GM12873 (cell line): ENCODE data around the gene MGST3.

ENCODE experiments used
- TF ChIP-seq, protein P1 (sequence below): IDR thresholded peaks from 2 replicates; pipeline ENCODE4 v1.5.1; 2012; ENCODE audit warnings: low read depth, mild to moderate bottlenecking, moderate library complexity, low read length, control low read depth; ENCODE audit not compliant: insufficient read depth; ENCODE audit errors: missing control alignments

MGST3 gene

DNA sequence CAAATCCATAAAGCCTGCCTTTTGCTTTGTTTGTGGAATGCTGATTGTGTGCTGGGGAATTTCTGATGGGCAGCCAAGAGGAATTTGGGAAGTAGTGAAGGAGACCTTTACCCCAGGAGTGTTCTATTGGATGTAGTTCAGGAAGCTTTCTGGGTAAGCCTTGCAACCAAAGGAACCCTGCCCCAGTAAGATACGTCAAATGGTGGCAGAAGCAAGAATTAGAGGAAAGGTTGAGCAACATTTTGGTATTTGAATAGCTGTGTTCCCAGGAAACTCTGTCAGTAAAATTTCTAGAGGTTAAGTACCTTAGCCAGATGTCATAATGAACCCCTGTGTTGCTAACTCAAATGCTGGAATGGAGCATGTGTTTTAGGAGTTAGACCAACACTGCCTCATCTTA, 6.4 kb downstream of the MGST3 start:
- TF ChIP-seq, protein P1, sequence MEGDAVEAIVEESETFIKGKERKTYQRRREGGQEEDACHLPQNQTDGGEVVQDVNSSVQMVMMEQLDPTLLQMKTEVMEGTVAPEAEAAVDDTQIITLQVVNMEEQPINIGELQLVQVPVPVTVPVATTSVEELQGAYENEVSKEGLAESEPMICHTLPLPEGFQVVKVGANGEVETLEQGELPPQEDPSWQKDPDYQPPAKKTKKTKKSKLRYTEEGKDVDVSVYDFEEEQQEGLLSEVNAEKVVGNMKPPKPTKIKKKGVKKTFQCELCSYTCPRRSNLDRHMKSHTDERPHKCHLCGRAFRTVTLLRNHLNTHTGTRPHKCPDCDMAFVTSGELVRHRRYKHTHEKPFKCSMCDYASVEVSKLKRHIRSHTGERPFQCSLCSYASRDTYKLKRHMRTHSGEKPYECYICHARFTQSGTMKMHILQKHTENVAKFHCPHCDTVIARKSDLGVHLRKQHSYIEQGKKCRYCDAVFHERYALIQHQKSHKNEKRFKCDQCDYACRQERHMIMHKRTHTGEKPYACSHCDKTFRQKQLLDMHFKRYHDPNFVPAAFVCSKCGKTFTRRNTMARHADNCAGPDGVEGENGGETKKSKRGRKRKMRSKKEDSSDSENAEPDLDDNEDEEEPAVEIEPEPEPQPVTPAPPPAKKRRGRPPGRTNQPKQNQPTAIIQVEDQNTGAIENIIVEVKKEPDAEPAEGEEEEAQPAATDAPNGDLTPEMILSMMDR = no peak

DNA sequence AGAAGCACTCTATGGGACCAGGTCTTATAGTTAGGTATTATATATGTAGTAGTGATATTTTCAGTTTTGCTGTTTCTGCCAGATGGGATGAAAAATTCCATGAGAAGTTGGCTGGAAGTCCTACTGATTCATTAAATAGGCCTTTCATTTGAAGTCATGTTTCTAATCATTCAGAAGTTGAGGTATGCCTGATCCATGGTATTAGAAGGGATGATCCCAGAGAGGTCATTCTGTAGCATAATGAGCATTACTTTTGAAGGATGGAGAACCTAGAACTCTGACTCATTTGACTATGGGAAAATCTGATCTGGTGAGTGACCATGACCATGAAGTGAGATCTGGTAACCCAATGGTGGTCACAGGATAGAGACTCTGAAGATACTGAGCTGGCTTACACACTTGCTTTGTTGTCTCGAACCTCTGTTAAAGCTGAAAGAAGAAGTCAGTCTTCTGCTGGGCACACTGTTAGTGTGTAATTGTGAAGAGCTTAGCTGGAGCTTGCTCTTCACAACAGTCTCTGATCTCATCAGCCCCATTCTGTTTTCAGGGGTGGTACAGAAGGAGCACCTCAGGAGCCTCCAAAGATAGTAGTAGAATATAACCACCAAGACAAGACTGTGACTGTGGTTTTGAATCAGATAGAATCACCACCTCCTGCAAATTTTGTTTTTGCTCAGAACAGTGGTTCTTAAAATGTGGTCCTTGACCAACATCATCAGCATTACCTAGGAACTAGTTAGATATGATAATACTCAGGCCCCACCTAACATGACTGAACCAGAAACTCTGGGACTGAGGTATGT, 9.0 kb downstream of the MGST3 start:
- TF ChIP-seq, protein P1 = no peak

DNA sequence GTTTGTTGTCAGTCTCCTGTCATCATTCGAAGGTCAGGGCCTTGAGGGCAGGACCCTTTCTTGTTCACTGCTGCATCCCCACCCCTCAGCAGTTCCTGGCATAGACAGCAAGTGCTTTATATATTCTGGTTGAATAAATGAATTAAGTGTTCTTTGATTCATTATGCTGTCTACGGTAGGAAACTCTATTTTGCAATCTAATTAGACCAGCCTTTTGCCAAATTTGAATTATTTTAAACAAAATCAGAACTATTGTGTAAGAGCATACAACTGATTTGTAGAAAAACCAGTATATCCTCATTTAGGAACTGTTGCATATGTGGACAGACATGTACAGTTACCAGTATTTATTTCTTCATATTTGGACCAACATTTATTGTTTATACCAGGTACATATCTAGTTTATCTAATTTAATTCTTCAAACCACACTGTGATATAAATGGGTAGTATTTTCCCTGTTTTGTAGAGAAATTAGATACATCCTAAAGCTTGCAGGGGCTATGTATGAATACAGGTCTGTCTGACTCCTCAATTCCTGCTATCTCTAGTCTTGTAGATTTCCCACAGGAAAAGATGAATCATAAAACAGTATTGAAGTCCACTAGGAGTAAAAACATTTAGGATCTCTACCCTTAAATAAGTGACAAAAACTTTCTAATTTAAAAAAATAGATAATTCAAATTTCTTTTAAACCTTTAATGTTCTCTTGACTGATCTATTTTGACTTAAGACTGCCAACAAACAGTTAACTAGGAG, 10.4 kb downstream of the MGST3 start:
- TF ChIP-seq, protein P1 = no peak

DNA sequence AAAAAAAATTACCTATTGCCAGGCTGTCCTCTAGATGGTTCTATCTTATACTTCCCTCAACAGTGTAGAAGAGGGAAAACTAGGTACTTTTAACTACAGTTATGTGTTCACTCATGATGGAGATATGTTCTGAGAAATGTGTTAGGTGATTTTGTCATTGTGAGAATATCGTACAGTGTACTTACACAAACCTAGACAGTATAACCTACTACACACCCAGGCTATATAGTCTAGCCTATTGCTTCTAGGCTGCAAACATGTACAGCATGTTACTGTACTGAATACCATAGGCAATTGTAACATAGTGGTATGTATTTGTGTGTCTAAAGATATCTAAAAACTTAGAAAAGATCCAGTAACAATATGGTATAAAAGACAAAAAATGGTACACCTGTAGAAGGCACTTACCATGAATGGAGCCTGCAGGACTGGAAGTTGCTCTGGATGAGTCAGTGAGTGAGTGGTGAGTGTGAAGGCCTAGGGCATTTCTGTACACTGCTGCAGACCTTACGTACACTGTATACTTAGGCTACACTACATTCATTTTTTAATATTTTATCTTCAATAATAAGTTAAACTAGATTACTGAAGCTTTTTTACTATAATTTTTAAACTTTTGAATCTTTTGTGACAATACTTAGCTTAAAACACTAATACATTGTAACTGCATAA, 13.2 kb downstream of the MGST3 start:
- TF ChIP-seq, protein P1 = no peak

DNA sequence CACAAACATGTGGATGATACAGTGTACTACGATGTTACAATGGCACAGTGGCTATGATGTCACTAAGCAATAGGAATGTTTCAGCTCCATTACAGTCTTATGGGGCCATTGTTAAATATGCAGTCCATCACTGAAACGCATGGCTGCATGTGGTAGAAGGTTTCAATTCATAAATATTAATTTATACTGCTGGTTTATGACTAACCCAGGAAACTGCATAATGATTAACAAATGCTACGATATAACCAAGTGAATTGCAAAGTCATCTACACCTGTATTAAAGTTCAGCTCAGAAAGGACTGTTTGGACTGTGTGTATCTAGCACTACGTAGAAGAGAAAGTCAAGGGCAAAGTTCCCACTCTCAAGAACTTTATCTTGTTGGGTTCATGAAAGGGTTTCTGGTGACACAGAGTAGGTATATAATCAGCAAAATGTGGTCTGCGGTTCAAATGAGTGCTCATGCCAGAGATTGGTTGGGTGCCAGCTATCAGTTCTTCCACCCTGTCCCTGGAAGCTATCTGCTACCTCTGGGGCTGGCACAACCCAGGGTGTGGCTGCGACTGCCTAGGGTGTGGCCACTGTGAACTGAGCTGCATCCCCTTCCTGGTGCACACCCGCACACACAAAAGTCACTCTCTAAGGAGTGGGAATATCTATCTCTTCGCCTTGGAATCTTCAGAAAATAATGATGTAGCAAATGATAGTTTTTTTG, 14.8 kb downstream of the MGST3 start:
- TF ChIP-seq, protein P1 = no peak

DNA sequence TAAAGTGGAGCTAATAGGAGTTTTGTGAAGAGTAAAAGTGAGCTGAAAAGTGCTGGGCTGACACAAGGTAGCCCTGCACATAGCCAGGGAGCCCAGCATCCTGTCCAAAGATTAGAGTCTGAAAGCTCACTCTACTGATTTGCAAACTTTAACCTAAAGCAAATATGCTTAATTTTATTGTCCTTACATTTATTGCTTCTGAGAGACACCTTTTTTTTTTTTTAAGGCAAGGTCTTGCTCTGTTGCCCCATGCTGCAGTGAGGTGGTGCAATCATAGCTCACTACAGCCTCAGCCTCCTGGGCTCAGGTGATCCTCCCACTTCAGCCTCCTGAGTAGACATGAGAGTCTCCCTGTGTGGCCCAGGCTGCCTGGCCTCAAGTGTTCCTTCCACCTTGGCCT, 16.5 kb downstream of the MGST3 start:
- TF ChIP-seq, protein P1 = no peak
